ENCODE measurements around the gene PAQR9.

DNA sequence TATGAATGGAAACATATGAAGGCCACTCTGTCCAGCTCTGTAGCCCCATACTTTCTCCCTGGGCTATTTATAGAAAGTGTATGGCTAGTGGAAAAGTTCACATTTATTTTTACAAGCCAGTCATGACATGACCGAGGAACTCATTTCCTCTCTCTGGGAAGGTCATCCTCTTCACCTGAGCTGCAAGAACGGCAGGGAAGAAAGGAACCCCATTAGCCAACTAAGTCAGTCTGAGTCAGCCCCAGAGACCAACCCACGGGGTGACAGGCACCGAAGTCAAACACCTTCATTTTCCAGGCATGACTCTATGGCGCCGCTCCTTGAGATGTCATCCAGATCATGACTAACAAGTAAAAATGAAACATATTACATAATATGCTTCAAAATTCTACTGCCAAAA is 4.8 kb downstream of the PAQR9 start:
- TF ChIP-seq CTCF (IDR thresholded peaks at IDR 0.05): no peak
- TF ChIP-seq POLR2A (IDR thresholded peaks at IDR 0.05): no peak

Data from uterus (tissue), 2 donors.